Epidermal melanocyte (primary cell): ENCODE measurements around the gene KCTD3.

Source experiments
- DNase-seq: peaks from one replicate; pipeline ENCODE4 v3.0.0; 2011; ENCODE audit warnings: low spot score; ENCODE audit not compliant: insufficient read length

The KCTD3 gene

GRCh38 chr1:215556996-215557395 lies 10.1 kb upstream of the KCTD3 start:
- no peak for DNase-seq

- no peak for DNase-seq
These were observed 9.6 kb upstream of the KCTD3 start for GRCh38 chr1:215557504-215557903.

GRCh38 chr1:215557992-215558626 lies 9.0 kb upstream of the KCTD3 start:
- DNase-seq, result no peak

GRCh38 chr1:215567491-215568298 lies 591 bp downstream of the KCTD3 start:
- peak; percentile 23 for DNase-seq

GRCh38 chr1:215568299-215568692 lies 1.2 kb downstream of the KCTD3 start:
- DNase-seq, result peak; percentile 32

- DNase-seq, result no peak
These were observed 3.1 kb downstream of the KCTD3 start for GRCh38 chr1:215569986-215570824.

- DNase-seq, result no peak
These were observed 14.8 kb downstream of the KCTD3 start for GRCh38 chr1:215581896-215582295.

- no peak for DNase-seq
These were observed 16.2 kb downstream of the KCTD3 start for GRCh38 chr1:215583185-215583749.

- DNase-seq, result no peak
These were observed 17.3 kb downstream of the KCTD3 start for GRCh38 chr1:215584389-215584788.

- DNase-seq, result no peak
These were observed 22.7 kb downstream of the KCTD3 start for GRCh38 chr1:215589650-215590435.

GRCh38 chr1:215590779-215591491 lies 23.8 kb downstream of the KCTD3 start:
- DNase-seq, result no peak

- no peak for DNase-seq
These were observed 27.5 kb downstream of the KCTD3 start for GRCh38 chr1:215594640-215595039.

- DNase-seq, result no peak
These were observed 28.1 kb downstream of the KCTD3 start for GRCh38 chr1:215595231-215595630.

- DNase-seq, result no peak
These were observed 30.9 kb downstream of the KCTD3 start for GRCh38 chr1:215597961-215598360.

- DNase-seq, result no peak
These were observed 32.4 kb downstream of the KCTD3 start for GRCh38 chr1:215599418-215600074.

- no peak for DNase-seq
These were observed 33.2 kb downstream of the KCTD3 start for GRCh38 chr1:215600258-215600792.

GRCh38 chr1:215600867-215601266 lies 33.8 kb downstream of the KCTD3 start:
- no peak for DNase-seq

GRCh38 chr1:215601276-215601675 lies 34.2 kb downstream of the KCTD3 start:
- DNase-seq, result no peak

GRCh38 chr1:215603319-215603718 lies 36.2 kb downstream of the KCTD3 start:
- no peak for DNase-seq
